ENCODE results near the gene TCEA2.

The TCEA2 gene

DNA sequence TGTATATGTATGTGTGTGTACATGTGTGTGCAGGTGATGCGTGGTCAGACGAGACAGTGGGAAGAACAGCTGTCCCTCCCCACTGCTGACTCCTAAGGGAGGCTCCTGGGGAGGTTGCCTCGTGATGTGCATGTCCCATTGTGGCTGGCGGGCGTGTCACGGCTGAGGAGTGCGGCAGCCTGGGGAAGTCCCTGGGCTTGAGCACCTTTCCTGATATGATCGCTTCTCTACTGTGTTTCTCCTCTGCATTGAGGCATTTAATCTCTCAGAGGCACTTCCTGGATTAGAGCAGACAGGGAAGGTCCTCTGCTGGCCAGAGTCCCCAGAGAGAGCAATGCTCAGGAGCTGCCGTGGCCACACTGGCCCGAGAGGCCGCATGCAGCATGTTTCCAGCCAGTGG lies 32.9 kb downstream of the TCEA2 start:
- H3K36me3 ChIP-seq (ENCODE audit: insufficient read depth, low read length): no peaks in the 10 kb centered on the region
- H3K9me3 ChIP-seq (ENCODE audit: low read length): no peaks in the 10 kb centered on the region
- H3K9me2 ChIP-seq (ENCODE audit: low read depth, low read length): no peaks in the 10 kb centered on the region
- no peaks in the 10 kb centered on the region for H3K79me2 ChIP-seq (ENCODE audit: insufficient read depth, low read length)
- no peak overlapping the region for H3K9ac ChIP-seq (ENCODE audit: low read length)
- no peak overlapping the region for H3K4me2 ChIP-seq (ENCODE audit: low read length)
- no peaks in the 10 kb centered on the region for H3F3A ChIP-seq (ENCODE audit: insufficient read depth, low read length)
- H3K27ac ChIP-seq (ENCODE audit: low read depth, low read length, poor library complexity, severe bottlenecking): no peak overlapping the region
- no peaks in the 10 kb centered on the region for H3K27me3 ChIP-seq (ENCODE audit: insufficient read depth, low read length)
- TF ChIP-seq EZH2 (IDR thresholded peaks at IDR 0.05; ENCODE audit: borderline replicate concordance, low read length): no peak
- TF ChIP-seq, protein P1, sequence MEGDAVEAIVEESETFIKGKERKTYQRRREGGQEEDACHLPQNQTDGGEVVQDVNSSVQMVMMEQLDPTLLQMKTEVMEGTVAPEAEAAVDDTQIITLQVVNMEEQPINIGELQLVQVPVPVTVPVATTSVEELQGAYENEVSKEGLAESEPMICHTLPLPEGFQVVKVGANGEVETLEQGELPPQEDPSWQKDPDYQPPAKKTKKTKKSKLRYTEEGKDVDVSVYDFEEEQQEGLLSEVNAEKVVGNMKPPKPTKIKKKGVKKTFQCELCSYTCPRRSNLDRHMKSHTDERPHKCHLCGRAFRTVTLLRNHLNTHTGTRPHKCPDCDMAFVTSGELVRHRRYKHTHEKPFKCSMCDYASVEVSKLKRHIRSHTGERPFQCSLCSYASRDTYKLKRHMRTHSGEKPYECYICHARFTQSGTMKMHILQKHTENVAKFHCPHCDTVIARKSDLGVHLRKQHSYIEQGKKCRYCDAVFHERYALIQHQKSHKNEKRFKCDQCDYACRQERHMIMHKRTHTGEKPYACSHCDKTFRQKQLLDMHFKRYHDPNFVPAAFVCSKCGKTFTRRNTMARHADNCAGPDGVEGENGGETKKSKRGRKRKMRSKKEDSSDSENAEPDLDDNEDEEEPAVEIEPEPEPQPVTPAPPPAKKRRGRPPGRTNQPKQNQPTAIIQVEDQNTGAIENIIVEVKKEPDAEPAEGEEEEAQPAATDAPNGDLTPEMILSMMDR (IDR thresholded peaks at IDR 0.05; ENCODE audit: low read length): no peak
- H4K20me1 ChIP-seq (ENCODE audit: insufficient read depth, low read length): no peaks in the 10 kb centered on the region
- peaks cover 21% of the 10 kb centered on the region for H3K4me1 ChIP-seq (ENCODE audit: insufficient read depth, low read length, severe bottlenecking)
- no peak overlapping the region for H3K4me3 ChIP-seq (ENCODE audit: low read depth, low read length, poor library complexity, severe bottlenecking)
- H2AFZ ChIP-seq (ENCODE audit: low read length): no peak overlapping the region

DNA sequence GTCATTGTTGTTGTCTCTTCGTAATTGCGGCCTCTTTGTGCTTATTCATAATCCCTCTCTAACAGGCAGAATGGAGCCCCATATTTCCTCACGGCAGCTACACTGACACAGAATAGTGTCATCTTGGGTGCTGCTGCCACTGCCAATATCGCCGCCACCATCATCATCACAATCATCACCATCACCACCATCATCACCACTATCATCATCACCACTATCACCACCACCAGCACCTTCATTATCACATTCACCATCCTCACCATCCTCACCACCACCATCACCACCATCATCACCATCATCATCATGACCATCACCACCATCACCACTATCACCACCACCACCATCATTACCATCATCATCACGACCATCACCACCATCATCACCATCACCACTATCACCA lies 33.5 kb downstream of the TCEA2 start:
- no peaks in the 10 kb centered on the region for H3K9me3 ChIP-seq (ENCODE audit: low read length)
- H3K9ac ChIP-seq (ENCODE audit: low read length): no peak overlapping the region
- H4K20me1 ChIP-seq (ENCODE audit: insufficient read depth, low read length): no peaks in the 10 kb centered on the region
- H3K27me3 ChIP-seq (ENCODE audit: insufficient read depth, low read length): no peaks in the 10 kb centered on the region
- H3K9me2 ChIP-seq (ENCODE audit: low read depth, low read length): no peaks in the 10 kb centered on the region
- no peaks in the 10 kb centered on the region for H3F3A ChIP-seq (ENCODE audit: insufficient read depth, low read length)
- H3K79me2 ChIP-seq (ENCODE audit: insufficient read depth, low read length): no peaks in the 10 kb centered on the region
- H3K36me3 ChIP-seq (ENCODE audit: insufficient read depth, low read length): no peaks in the 10 kb centered on the region
- H3K4me1 ChIP-seq (ENCODE audit: insufficient read depth, low read length, severe bottlenecking): peaks cover 27% of the 10 kb centered on the region
- TF ChIP-seq, protein P1 (IDR thresholded peaks at IDR 0.05; ENCODE audit: low read length): no peak
- no peak for TF ChIP-seq EZH2 (IDR thresholded peaks at IDR 0.05; ENCODE audit: borderline replicate concordance, low read length)
- H3K27ac ChIP-seq (ENCODE audit: low read depth, low read length, poor library complexity, severe bottlenecking): no peak overlapping the region
- no peak overlapping the region for H3K4me2 ChIP-seq (ENCODE audit: low read length)
- no peak overlapping the region for H2AFZ ChIP-seq (ENCODE audit: low read length)
- no peak overlapping the region for H3K4me3 ChIP-seq (ENCODE audit: low read depth, low read length, poor library complexity, severe bottlenecking)

DNA sequence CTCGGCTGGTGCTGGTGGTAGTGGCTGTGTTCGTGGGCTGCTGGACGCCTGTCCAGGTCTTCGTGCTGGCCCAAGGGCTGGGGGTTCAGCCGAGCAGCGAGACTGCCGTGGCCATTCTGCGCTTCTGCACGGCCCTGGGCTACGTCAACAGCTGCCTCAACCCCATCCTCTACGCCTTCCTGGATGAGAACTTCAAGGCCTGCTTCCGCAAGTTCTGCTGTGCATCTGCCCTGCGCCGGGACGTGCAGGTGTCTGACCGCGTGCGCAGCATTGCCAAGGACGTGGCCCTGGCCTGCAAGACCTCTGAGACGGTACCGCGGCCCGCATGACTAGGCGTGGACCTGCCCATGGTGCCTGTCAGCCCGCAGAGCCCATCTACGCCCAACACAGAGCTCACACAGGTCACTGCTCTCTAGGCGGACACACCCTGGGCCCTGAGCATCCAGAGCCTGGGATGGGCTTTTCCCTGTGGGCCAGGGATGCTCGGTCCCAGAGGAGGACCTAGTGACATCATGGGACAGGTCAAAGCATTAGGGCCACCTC lies 35.5 kb downstream of the TCEA2 start:
- no peaks in the 10 kb centered on the region for H3K27me3 ChIP-seq (ENCODE audit: insufficient read depth, low read length)
- H3K4me3 ChIP-seq (ENCODE audit: low read depth, low read length, poor library complexity, severe bottlenecking): no peak overlapping the region
- H2AFZ ChIP-seq (ENCODE audit: low read length): no peak overlapping the region
- no peaks in the 10 kb centered on the region for H3K9me2 ChIP-seq (ENCODE audit: low read depth, low read length)
- H3K9me3 ChIP-seq (ENCODE audit: low read length): no peaks in the 10 kb centered on the region
- H3K9ac ChIP-seq (ENCODE audit: low read length): no peak overlapping the region
- H3K79me2 ChIP-seq (ENCODE audit: insufficient read depth, low read length): no peaks in the 10 kb centered on the region
- H3F3A ChIP-seq (ENCODE audit: insufficient read depth, low read length): no peaks in the 10 kb centered on the region
- H3K4me2 ChIP-seq (ENCODE audit: low read length): no peak overlapping the region
- H3K36me3 ChIP-seq (ENCODE audit: insufficient read depth, low read length): no peaks in the 10 kb centered on the region
- peaks cover 40% of the 10 kb centered on the region for H3K4me1 ChIP-seq (ENCODE audit: insufficient read depth, low read length, severe bottlenecking)
- no peaks in the 10 kb centered on the region for H4K20me1 ChIP-seq (ENCODE audit: insufficient read depth, low read length)
- TF ChIP-seq, protein P1 (IDR thresholded peaks at IDR 0.05; ENCODE audit: low read length): no peak
- TF ChIP-seq EZH2 (IDR thresholded peaks at IDR 0.05; ENCODE audit: borderline replicate concordance, low read length): no peak
- H3K27ac ChIP-seq (ENCODE audit: low read depth, low read length, poor library complexity, severe bottlenecking): no peak overlapping the region

All from OCI-LY1 (cell line).